ENCODE measurements around the gene MSL3B.

The MSL3B gene

GRCh38 chr2:233832869-233833311 lies 35.3 kb downstream of the MSL3B start:
- no peaks in the 10 kb centered on the region for H3K4me1 ChIP-seq (ENCODE audit: low read length)
- no peak overlapping the region for H3K4me3 ChIP-seq (ENCODE audit: low read length)
- H3K27ac ChIP-seq (ENCODE audit: low read length) = no peak overlapping the region
- H3K9ac ChIP-seq (ENCODE audit: low read length) = no peak overlapping the region
- H3K79me2 ChIP-seq (ENCODE audit: low read length) = peaks cover 18% of the 10 kb centered on the region
- peaks cover 30% of the 10 kb centered on the region for H3K36me3 ChIP-seq (replicated peaks; ENCODE audit: low read depth, low read length)
- no peak overlapping the region for H3K4me2 ChIP-seq (ENCODE audit: low read length)
- H3K9me3 ChIP-seq (ENCODE audit: insufficient read depth, low read length) = no peaks in the 10 kb centered on the region
- no peak overlapping the region for H2AFZ ChIP-seq (ENCODE audit: low read depth, low read length)
- peaks cover 10% of the 10 kb centered on the region for H4K20me1 ChIP-seq (ENCODE audit: insufficient read depth, low read length)
- TF ChIP-seq CTCF (IDR thresholded peaks at IDR 0.05; ENCODE audit: low read depth, low read length) (no peak), EZH2phosphoT487 (IDR thresholded peaks at IDR 0.05; ENCODE audit: low read depth) (no peak)
- H3K27me3 ChIP-seq (ENCODE audit: low read depth, low read length) = no peaks in the 10 kb centered on the region

GRCh38 chr2:233832414-233832813 lies 35.8 kb downstream of the MSL3B start:
- Histone ChIP-seq H3K79me2 (ENCODE audit: low read length) (peaks cover 14% of the 10 kb centered on the region), H3K9ac (ENCODE audit: low read length) (no peak overlapping the region), H4K20me1 (ENCODE audit: insufficient read depth, low read length) (peaks cover 6% of the 10 kb centered on the region), H3K4me2 (ENCODE audit: low read length) (no peak overlapping the region), H3K4me1 (ENCODE audit: low read length) (no peaks in the 10 kb centered on the region), H3K27me3 (ENCODE audit: low read depth, low read length) (no peaks in the 10 kb centered on the region), H3K4me3 (ENCODE audit: low read length) (no peak overlapping the region), H2AFZ (ENCODE audit: low read depth, low read length) (no peak overlapping the region), H3K27ac (ENCODE audit: low read length) (no peak overlapping the region), H3K36me3 (replicated peaks; ENCODE audit: low read depth, low read length) (peaks cover 25% of the 10 kb centered on the region), H3K9me3 (ENCODE audit: insufficient read depth, low read length) (no peaks in the 10 kb centered on the region)
- TF ChIP-seq EZH2phosphoT487 (IDR thresholded peaks at IDR 0.05; ENCODE audit: low read depth) (no peak), CTCF (IDR thresholded peaks at IDR 0.05; ENCODE audit: low read depth, low read length) (no peak)

GRCh38 chr2:233831861-233832260 lies 36.3 kb downstream of the MSL3B start:
- Histone ChIP-seq H3K4me2 (ENCODE audit: low read length) (no peak overlapping the region), H3K4me3 (ENCODE audit: low read length) (no peak overlapping the region)

More at GRCh38 chr2:233831861-233832260, 36.3 kb downstream of the MSL3B start:
- no peak overlapping the region for H2AFZ ChIP-seq (ENCODE audit: low read depth, low read length)
- no peaks in the 10 kb centered on the region for H3K27me3 ChIP-seq (ENCODE audit: low read depth, low read length)
- H4K20me1 ChIP-seq (ENCODE audit: insufficient read depth, low read length) = peaks cover 3% of the 10 kb centered on the region; the same call in 1 of the 2 replicates
- no peaks in the 10 kb centered on the region for H3K9me3 ChIP-seq (ENCODE audit: insufficient read depth, low read length)
- TF ChIP-seq CTCF (IDR thresholded peaks at IDR 0.05; ENCODE audit: low read depth, low read length) = no peak
- no peak for TF ChIP-seq EZH2phosphoT487 (IDR thresholded peaks at IDR 0.05; ENCODE audit: low read depth)
- no peak overlapping the region for H3K9ac ChIP-seq (ENCODE audit: low read length)
- H3K27ac ChIP-seq (ENCODE audit: low read length) = no peak overlapping the region
- H3K4me1 ChIP-seq (ENCODE audit: low read length) = no peaks in the 10 kb centered on the region
- peaks cover 10% of the 10 kb centered on the region for H3K79me2 ChIP-seq (ENCODE audit: low read length)
- H3K36me3 ChIP-seq (replicated peaks; ENCODE audit: low read depth, low read length) = peaks cover 22% of the 10 kb centered on the region
